ENCODE data around the gene ZNF333.

ZNF333 gene

GRCh38 chr19:14689598-14690503, at the start of gene ZNF333:
Gene ZNF333 (plus strand): TSS chr19:14690048. CDS start chr19:14693492, 3,444 bp downstream.
- DNase-seq, result peak; percentile 98

GRCh38 chr19:14648506-14648905, 41.3 kb upstream of the ZNF333 start:
- DNase-seq, result no peak

GRCh38 chr19:14649020-14649419, 40.8 kb upstream of the ZNF333 start:
- DNase-seq, result no peak

- no peak for DNase-seq
Measured at GRCh38 chr19:14650161-14650560, 39.7 kb upstream of the ZNF333 start.

GRCh38 chr19:14654786-14655560, 34.9 kb upstream of the ZNF333 start:
- no peak for DNase-seq

GRCh38 chr19:14655726-14656125, 34.1 kb upstream of the ZNF333 start:
- DNase-seq, result no peak

- no peak for DNase-seq
Measured at GRCh38 chr19:14659874-14660489, 29.9 kb upstream of the ZNF333 start.

- DNase-seq, result no peak
Measured at GRCh38 chr19:14661372-14661924, 28.4 kb upstream of the ZNF333 start.

GRCh38 chr19:14669940-14670339, 19.9 kb upstream of the ZNF333 start:
- DNase-seq, result no peak

GRCh38 chr19:14670408-14670807, 19.4 kb upstream of the ZNF333 start:
- no peak for DNase-seq

GRCh38 chr19:14672188-14672872, 17.5 kb upstream of the ZNF333 start:
- no peak for DNase-seq

- no peak for DNase-seq
Measured at GRCh38 chr19:14673088-14673487, 16.8 kb upstream of the ZNF333 start.

- DNase-seq, result no peak
Measured at GRCh38 chr19:14674764-14675163, 15.1 kb upstream of the ZNF333 start, which contains the start of gene ADGRE3. Gene ADGRE3 (minus strand): TSS chr19:14674844. CDS start chr19:14674770, 74 bp downstream.

GRCh38 chr19:14676762-14677161, 13.1 kb upstream of the ZNF333 start:
- no peak for DNase-seq

- DNase-seq, result no peak
Measured at GRCh38 chr19:14677464-14677863, 12.4 kb upstream of the ZNF333 start.

- no peak for DNase-seq
Measured at GRCh38 chr19:14678199-14678598, 11.6 kb upstream of the ZNF333 start.

- no peak for DNase-seq
Measured at GRCh38 chr19:14682084-14682483, 7.8 kb upstream of the ZNF333 start.

- no peak for DNase-seq
Measured at GRCh38 chr19:14683439-14683838, 6.4 kb upstream of the ZNF333 start.

GRCh38 chr19:14686411-14686810, 3.4 kb upstream of the ZNF333 start:
- no peak for DNase-seq

- DNase-seq, result no peak
Measured at GRCh38 chr19:14694641-14695266, 4.9 kb downstream of the ZNF333 start.

- no peak for DNase-seq
Measured at GRCh38 chr19:14695471-14695870, 5.6 kb downstream of the ZNF333 start.

- no peak for DNase-seq
Measured at GRCh38 chr19:14699641-14700040, 9.8 kb downstream of the ZNF333 start.

All from activated CD4-positive, CD25-positive, alpha-beta regulatory T cell treated with anti-CD3 and anti-CD28 coated beads, Interleukin-2, amount 50 U/mL, for 72 hours (primary cell).